GM10248 (cell line): ENCODE measurements around the gene LAMA2.

Experiments
- CTCF ChIA-PET: fragments of 300-600 bp; sonication (Branson Sonifier 250); formaldehyde crosslinking; extraction: SDS; loops from one replicate; lab custom pipeline; 2021; ENCODE audit warnings: antibody characterized with exemption; lab: Yijun Ruan, JAX
- POLR2A ChIA-PET: fragments of 350-650 bp; sonication (Branson Sonifier 250); formaldehyde crosslinking; extraction: SDS; loops from one replicate; lab custom pipeline; 2020; ENCODE audit warnings: antibody characterized with exemption; lab: Yijun Ruan, JAX
- DNase-seq: peaks from one replicate; pipeline ENCODE4 v3.0.0; 2012; ENCODE audit errors: extremely low spot score
- TF ChIP-seq, protein P1 (sequence below): IDR thresholded peaks from 2 replicates; pipeline ENCODE4 v1.5.1; 2012; ENCODE audit warnings: mild to moderate bottlenecking, low read depth; ENCODE audit errors: extremely low read depth, missing control alignments, control extremely low read depth

LAMA2 gene

DNA sequence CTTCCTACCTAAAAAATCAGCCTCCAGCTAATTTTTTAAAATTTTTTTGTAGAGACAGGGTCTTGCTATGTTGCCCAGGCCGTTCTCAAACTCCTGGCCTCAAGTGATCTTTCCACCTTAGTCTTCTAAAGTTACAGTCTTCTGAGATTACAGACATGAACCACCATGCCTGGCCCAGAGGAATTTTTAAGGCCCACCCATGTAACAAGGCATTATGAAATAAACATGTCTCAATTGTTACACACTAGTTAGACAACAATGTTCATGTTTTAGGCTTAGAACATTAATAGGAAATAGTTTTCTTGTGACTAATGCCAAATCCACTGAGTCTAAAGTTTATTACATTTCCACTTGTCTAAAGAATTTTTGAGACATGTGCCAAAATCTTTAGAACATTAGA is 221.2 kb downstream of the LAMA2 start:
- CTCF ChIA-PET = interaction anchor here (1.5 to 2.2 kb wide), 2 partner anchors 12 to 18 kb away, joined by 3 to 8 read pairs; no protein-coding TSS in a partner anchor
- POLR2A ChIA-PET = no interaction called here
- DNase-seq = no peak
- TF ChIP-seq, protein P1, sequence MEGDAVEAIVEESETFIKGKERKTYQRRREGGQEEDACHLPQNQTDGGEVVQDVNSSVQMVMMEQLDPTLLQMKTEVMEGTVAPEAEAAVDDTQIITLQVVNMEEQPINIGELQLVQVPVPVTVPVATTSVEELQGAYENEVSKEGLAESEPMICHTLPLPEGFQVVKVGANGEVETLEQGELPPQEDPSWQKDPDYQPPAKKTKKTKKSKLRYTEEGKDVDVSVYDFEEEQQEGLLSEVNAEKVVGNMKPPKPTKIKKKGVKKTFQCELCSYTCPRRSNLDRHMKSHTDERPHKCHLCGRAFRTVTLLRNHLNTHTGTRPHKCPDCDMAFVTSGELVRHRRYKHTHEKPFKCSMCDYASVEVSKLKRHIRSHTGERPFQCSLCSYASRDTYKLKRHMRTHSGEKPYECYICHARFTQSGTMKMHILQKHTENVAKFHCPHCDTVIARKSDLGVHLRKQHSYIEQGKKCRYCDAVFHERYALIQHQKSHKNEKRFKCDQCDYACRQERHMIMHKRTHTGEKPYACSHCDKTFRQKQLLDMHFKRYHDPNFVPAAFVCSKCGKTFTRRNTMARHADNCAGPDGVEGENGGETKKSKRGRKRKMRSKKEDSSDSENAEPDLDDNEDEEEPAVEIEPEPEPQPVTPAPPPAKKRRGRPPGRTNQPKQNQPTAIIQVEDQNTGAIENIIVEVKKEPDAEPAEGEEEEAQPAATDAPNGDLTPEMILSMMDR = no peak

- ChIA-PET POLR2A (no interaction called here), CTCF (interaction anchor here (1.5 to 2.2 kb wide), 2 partner anchors 11 to 18 kb away, joined by 3 to 8 read pairs; no protein-coding TSS in a partner anchor)
- TF ChIP-seq, protein P1 = no peak
- no peak for DNase-seq
Measured at GRCh38 chr6:129104560-129104959, 221.6 kb downstream of the LAMA2 start.

- POLR2A ChIA-PET = no interaction called here
- CTCF ChIA-PET = interaction anchor here (1.5 to 2.2 kb wide), 2 partner anchors 11 to 17 kb away, joined by 3 to 8 read pairs; no protein-coding TSS in a partner anchor
- TF ChIP-seq, protein P1 = no peak
- DNase-seq = no peak
Measured at GRCh38 chr6:129105035-129105434, 222.1 kb downstream of the LAMA2 start.

- POLR2A ChIA-PET = no interaction called here
Measured at GRCh38 chr6:129105793-129106192, 222.9 kb downstream of the LAMA2 start.

DNA sequence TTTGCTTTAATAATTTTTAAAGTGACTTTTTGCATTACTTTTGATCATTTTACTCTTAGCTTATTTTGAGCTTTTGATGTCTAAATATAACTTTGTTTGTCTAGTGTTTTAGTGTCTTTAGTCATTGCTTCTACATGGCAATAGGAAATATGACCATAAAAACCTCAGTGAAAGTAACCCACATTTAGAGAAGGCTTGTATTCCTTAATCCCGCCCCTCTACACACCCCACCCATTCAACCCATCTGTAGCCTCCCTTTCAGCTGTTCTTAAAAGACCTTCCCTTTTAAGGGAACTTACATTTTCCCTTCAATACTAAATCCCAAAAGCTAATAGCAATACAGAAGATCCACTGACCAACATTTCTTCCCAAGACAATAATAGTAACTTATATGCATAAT is 225.4 kb downstream of the LAMA2 start:
- TF ChIP-seq, protein P1 = no peak
- ChIA-PET POLR2A (no interaction called here), CTCF (interaction anchor here (0.9 to 1.6 kb wide), 3 partner anchors 9 to 453 kb away, joined by 3 to 4 read pairs (median 3); no protein-coding TSS in a partner anchor)
- DNase-seq = no peak

More at GRCh38 chr6:129105793-129106192, 222.9 kb downstream of the LAMA2 start:
- TF ChIP-seq, protein P1 = no peak
- no peak for DNase-seq
- CTCF ChIA-PET = interaction anchor here (1.5 to 2.2 kb wide), 2 partner anchors 10 to 16 kb away, joined by 3 to 8 read pairs; no protein-coding TSS in a partner anchor

DNA sequence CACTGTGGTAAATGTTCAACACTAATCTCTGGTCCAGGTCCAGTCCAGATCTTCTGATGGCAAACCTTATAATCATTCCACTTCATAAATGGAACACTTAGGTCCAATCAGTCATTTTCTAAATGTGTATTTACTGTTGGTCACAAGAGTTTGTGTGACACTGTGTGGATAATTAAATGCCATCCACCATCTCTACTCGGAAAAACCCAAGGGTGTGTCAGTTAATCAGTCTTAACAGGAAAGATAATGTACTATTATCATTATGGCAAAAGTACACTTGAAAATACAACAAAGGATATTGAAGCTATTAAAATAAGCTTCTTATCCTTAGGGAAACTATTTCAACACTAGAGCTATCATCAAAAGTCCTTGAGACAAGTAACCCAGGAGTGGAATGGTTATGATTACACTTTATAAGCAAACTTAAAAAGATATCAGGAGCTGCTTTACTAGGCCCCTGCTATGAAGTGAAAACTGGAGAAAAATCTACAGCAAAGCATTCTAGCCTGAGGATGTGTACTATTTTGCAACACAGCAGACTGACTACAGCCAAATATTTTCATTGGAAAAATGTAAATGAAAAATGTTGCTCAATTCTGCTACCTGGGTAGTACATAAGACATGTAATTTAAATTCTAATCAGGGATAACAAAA is 227.9 kb downstream of the LAMA2 start:
- CTCF ChIA-PET = no interaction called here
- DNase-seq = no peak
- TF ChIP-seq, protein P1 = no peak
- POLR2A ChIA-PET = no interaction called here
